Measurements from ENCODE around the gene KBTBD2. TPM values are rescaled to one million over a fixed set of nuclear protein-coding genes. Genes with fewer than 3 reads are reported as not detected.

KBTBD2 gene
- total RNA-seq, 1 experiment from 2014 or later = 16.3 TPM

- TF ChIP-seq EZH2phosphoT487 (IDR thresholded peaks at IDR 0.05; ENCODE audit: borderline replicate concordance, low read length) = no peak
- TF ChIP-seq EZH2 (IDR thresholded peaks at IDR 0.05; ENCODE audit: low read length, unreplicated experiment) = no peak
- no peak for TF ChIP-seq CTCF (conservative IDR thresholded peaks at IDR 0.05; ENCODE audit: low read depth, low read length)
- Histone ChIP-seq H3K27ac (ENCODE audit: low read length) (no peak overlapping the region), H2AFZ (ENCODE audit: low read length) (no peak overlapping the region), H3K27me3 (ENCODE audit: low read length) (no peaks in the 10 kb centered on the region), H3K36me3 (ENCODE audit: low read depth, low read length) (no peaks in the 10 kb centered on the region), H3K4me2 (ENCODE audit: low read length) (no peak overlapping the region), H3K79me2 (ENCODE audit: low read length) (no peaks in the 10 kb centered on the region), H3K4me1 (ENCODE audit: insufficient read depth, low read length) (peaks cover 7% of the 10 kb centered on the region), H4K20me1 (ENCODE audit: low read length) (no peaks in the 10 kb centered on the region), H3K9me2 (replicated peaks; ENCODE audit: low read length) (no peaks in the 10 kb centered on the region), H3K4me3 (ENCODE audit: low read length) (no peak overlapping the region), H3K9me3 (ENCODE audit: low read length) (no peaks in the 10 kb centered on the region), H3F3A (ENCODE audit: low read length, unreplicated experiment) (no peaks in the 10 kb centered on the region), H3K9ac (ENCODE audit: low read length) (no peak overlapping the region)
- DNase-seq (no peak), ATAC-seq (no peak)
- intact Hi-C loops (cut with micrococcal nuclease) = no loop called here
- no TSS peak for BruUV-seq (replicated peaks)
- ChIA-PET CTCF (no interaction called here), POLR2A (ENCODE audit: unreplicated experiment) (no interaction called here)
Observed at GRCh38 chr7:32896564-32897347, 5.2 kb upstream of the KBTBD2 start.

- no peak overlapping the region for H3K4me3 ChIP-seq (ENCODE audit: low read length)
- BruUV-seq (replicated peaks) = no TSS peak
- TF ChIP-seq EZH2 (IDR thresholded peaks at IDR 0.05; ENCODE audit: low read length, unreplicated experiment) = no peak
- no peak for TF ChIP-seq CTCF (conservative IDR thresholded peaks at IDR 0.05; ENCODE audit: low read depth, low read length)
- TF ChIP-seq EZH2phosphoT487 (IDR thresholded peaks at IDR 0.05; ENCODE audit: borderline replicate concordance, low read length) = no peak
- H3K4me2 ChIP-seq (ENCODE audit: low read length) = no peak overlapping the region
- no peak for ATAC-seq
- no peak for DNase-seq
- ChIA-PET POLR2A (ENCODE audit: unreplicated experiment) (interaction anchor here (0.6 kb wide), 1 partner anchor 14 kb away, joined by 3 read pairs; no protein-coding TSS in a partner anchor), CTCF (no interaction called here)
- H3F3A ChIP-seq (ENCODE audit: low read length, unreplicated experiment) = no peaks in the 10 kb centered on the region
- H3K9ac ChIP-seq (ENCODE audit: low read length) = no peak overlapping the region
- peaks cover 8% of the 10 kb centered on the region for H4K20me1 ChIP-seq (ENCODE audit: low read length)
- H3K79me2 ChIP-seq (ENCODE audit: low read length) = peaks cover 18% of the 10 kb centered on the region
- H3K4me1 ChIP-seq (ENCODE audit: insufficient read depth, low read length) = peaks cover 13% of the 10 kb centered on the region
- intact Hi-C loops (cut with micrococcal nuclease) = loop anchor here (5.0 kb wide), 4 partner anchors 92 to 402 kb away; partner anchors contain the start of genes LSM5 and RP9
- H3K9me2 ChIP-seq (replicated peaks; ENCODE audit: low read length) = no peaks in the 10 kb centered on the region
- H2AFZ ChIP-seq (ENCODE audit: low read length) = no peak overlapping the region
- no peaks in the 10 kb centered on the region for H3K9me3 ChIP-seq (ENCODE audit: low read length)
- H3K36me3 ChIP-seq (ENCODE audit: low read depth, low read length) = no peaks in the 10 kb centered on the region
- no peaks in the 10 kb centered on the region for H3K27me3 ChIP-seq (ENCODE audit: low read length)
- no peak overlapping the region for H3K27ac ChIP-seq (ENCODE audit: low read length)
Observed at GRCh38 chr7:32894171-32894570, 2.6 kb upstream of the KBTBD2 start.

- H3K9me3 ChIP-seq (ENCODE audit: low read length) = no peaks in the 10 kb centered on the region
- no peaks in the 10 kb centered on the region for H3K36me3 ChIP-seq (ENCODE audit: low read depth, low read length)
- H3K4me3 ChIP-seq (ENCODE audit: low read length) = no peak overlapping the region
- DNase-seq (no peak), ATAC-seq (no peak)
- BruUV-seq (replicated peaks) = no TSS peak
- H3K9me2 ChIP-seq (replicated peaks; ENCODE audit: low read length) = no peaks in the 10 kb centered on the region
- peaks cover 13% of the 10 kb centered on the region for H3K4me1 ChIP-seq (ENCODE audit: insufficient read depth, low read length)
- TF ChIP-seq CTCF (conservative IDR thresholded peaks at IDR 0.05; ENCODE audit: low read depth, low read length) (no peak), EZH2phosphoT487 (IDR thresholded peaks at IDR 0.05; ENCODE audit: borderline replicate concordance, low read length) (no peak), EZH2 (IDR thresholded peaks at IDR 0.05; ENCODE audit: low read length, unreplicated experiment) (no peak)
- peaks cover 23% of the 10 kb centered on the region for H3K79me2 ChIP-seq (ENCODE audit: low read length)
- ChIA-PET CTCF (no interaction called here), POLR2A (ENCODE audit: unreplicated experiment) (interaction anchor here (0.6 kb wide), 1 partner anchor 15 kb away, joined by 3 read pairs; no protein-coding TSS in a partner anchor)
- H4K20me1 ChIP-seq (ENCODE audit: low read length) = peaks cover 8% of the 10 kb centered on the region
- no peaks in the 10 kb centered on the region for H3K27me3 ChIP-seq (ENCODE audit: low read length)
- H3F3A ChIP-seq (ENCODE audit: low read length, unreplicated experiment) = no peaks in the 10 kb centered on the region
- intact Hi-C loops (cut with micrococcal nuclease) = loop anchor here (2.0 to 5.0 kb wide), 5 partner anchors 49 to 401 kb away; partner anchors contain the start of genes LSM5 and RP9
- no peak overlapping the region for H3K27ac ChIP-seq (ENCODE audit: low read length)
- H2AFZ ChIP-seq (ENCODE audit: low read length) = no peak overlapping the region
- no peak overlapping the region for H3K9ac ChIP-seq (ENCODE audit: low read length)
- H3K4me2 ChIP-seq (ENCODE audit: low read length) = no peak overlapping the region
Observed at GRCh38 chr7:32893722-32894121, 2.2 kb upstream of the KBTBD2 start.
